ENCODE results near the gene RPL10. TPM values are rescaled to one million over a fixed set of nuclear protein-coding genes. Genes with fewer than 3 reads are reported as not detected.

RPL10 gene
- total and polyA plus RNA-seq, 9 of the 15 experiments (the other 6 are each of a cell fraction or from before 2014, with no cell fraction given) = 3,774 to 7,600 (median 5,014) TPM

DNA sequence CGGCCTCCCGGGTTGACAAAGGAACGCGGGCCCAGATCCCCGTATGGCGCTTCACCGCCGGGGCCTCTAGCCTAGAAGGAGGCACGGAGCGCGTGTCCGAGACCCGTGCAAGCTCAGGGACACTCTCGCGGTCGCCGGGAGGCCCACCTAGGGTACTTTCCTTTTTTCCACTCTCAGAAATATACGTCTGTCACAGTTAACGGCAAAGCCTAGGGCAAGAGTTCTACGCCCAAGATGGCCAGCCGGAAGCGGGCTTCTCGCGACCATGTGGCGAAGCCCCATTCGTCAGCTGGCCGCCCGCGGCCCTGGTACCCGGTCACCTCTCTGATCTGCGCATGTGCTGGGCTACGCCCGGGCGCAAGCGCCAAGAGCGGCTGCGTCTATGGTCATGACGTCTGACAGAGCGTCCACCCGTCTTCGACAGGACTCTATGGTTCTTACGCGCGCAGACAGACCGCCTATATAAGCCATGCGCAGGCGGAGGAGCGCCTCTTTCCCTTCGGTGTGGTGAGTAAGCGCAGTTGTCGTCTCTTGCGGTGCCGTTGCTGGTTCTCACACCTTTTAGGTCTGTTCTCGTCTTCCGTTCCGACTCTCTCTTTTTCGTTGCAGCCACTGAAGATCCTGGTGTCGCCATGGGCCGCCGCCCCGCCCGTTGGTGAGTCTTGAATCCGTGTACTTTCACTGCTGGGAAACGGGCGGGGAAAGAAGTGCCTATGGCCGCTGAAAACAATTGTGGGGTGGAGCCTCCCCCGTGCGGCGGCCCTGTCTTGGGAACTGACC is at the start of gene RPL10 (continued):
- TF ChIP-seq, protein P1, sequence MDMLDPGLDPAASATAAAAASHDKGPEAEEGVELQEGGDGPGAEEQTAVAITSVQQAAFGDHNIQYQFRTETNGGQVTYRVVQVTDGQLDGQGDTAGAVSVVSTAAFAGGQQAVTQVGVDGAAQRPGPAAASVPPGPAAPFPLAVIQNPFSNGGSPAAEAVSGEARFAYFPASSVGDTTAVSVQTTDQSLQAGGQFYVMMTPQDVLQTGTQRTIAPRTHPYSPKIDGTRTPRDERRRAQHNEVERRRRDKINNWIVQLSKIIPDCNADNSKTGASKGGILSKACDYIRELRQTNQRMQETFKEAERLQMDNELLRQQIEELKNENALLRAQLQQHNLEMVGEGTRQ (CRISPR knock-in tag; IDR thresholded peaks at IDR 0.05) = 0 out of 2 replicates have a peak, but pooled peaks have one; percentile 18
- TF ChIP-seq NCOA1 (IDR thresholded peaks at IDR 0.05; ENCODE audit: low read depth) (peak; percentile 27; the same call in 1 of the 2 replicates), PHF8 (IDR thresholded peaks at IDR 0.05; ENCODE audit: borderline replicate concordance, low read length) (peak; percentile 89), MCM5 (IDR thresholded peaks at IDR 0.05; ENCODE audit: low read depth) (no peak), SREBF2 (CRISPR knock-in tag; IDR thresholded peaks at IDR 0.05) (no peak), POLR2H (tag; IDR thresholded peaks at IDR 0.05; ENCODE audit: low read depth) (peak; percentile 98), ZNF431 (CRISPR knock-in tag; IDR thresholded peaks at IDR 0.05) (peak; percentile 31; the same call in 1 of the 2 replicates), ELF2 (CRISPR knock-in tag; IDR thresholded peaks at IDR 0.05) (no peak), MEF2A (IDR thresholded peaks at IDR 0.05; ENCODE audit: control insufficient read depth, low read depth, low read length) (no peak), TAF15 (IDR thresholded peaks at IDR 0.05; ENCODE audit: low read depth, low read length) (no peak), HDGF (IDR thresholded peaks at IDR 0.05) (no peak), IRF1 (CRISPR knock-in tag; IDR thresholded peaks at IDR 0.05; ENCODE audit: borderline replicate concordance) (peak; percentile 81; the same call in 1 of the 2 replicates), GATAD2A (IDR thresholded peaks at IDR 0.05) (0 out of 2 replicates have a peak, but pooled peaks have one; percentile 50), ID3 (CRISPR knock-in tag; IDR thresholded peaks at IDR 0.05) (no peak), ID3 (tag; IDR thresholded peaks at IDR 0.05) (no peak), TCF7L2 (IDR thresholded peaks at IDR 0.05; ENCODE audit: low read depth, low read length) (no peak)
- TF ChIP-seq, protein P2, sequence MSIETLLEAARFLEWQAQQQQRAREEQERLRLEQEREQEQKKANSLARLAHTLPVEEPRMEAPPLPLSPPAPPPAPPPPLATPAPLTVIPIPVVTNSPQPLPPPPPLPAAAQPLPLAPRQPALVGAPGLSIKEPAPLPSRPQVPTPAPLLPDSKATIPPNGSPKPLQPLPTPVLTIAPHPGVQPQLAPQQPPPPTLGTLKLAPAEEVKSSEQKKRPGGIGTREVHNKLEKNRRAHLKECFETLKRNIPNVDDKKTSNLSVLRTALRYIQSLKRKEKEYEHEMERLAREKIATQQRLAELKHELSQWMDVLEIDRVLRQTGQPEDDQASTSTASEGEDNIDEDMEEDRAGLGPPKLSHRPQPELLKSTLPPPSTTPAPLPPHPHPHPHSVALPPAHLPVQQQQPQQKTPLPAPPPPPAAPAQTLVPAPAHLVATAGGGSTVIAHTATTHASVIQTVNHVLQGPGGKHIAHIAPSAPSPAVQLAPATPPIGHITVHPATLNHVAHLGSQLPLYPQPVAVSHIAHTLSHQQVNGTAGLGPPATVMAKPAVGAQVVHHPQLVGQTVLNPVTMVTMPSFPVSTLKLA (conservative IDR thresholded peaks at IDR 0.05) = peak; percentile 14 to 41; a peak in 3 of 4 replicates
- TF ChIP-seq, protein P3, sequence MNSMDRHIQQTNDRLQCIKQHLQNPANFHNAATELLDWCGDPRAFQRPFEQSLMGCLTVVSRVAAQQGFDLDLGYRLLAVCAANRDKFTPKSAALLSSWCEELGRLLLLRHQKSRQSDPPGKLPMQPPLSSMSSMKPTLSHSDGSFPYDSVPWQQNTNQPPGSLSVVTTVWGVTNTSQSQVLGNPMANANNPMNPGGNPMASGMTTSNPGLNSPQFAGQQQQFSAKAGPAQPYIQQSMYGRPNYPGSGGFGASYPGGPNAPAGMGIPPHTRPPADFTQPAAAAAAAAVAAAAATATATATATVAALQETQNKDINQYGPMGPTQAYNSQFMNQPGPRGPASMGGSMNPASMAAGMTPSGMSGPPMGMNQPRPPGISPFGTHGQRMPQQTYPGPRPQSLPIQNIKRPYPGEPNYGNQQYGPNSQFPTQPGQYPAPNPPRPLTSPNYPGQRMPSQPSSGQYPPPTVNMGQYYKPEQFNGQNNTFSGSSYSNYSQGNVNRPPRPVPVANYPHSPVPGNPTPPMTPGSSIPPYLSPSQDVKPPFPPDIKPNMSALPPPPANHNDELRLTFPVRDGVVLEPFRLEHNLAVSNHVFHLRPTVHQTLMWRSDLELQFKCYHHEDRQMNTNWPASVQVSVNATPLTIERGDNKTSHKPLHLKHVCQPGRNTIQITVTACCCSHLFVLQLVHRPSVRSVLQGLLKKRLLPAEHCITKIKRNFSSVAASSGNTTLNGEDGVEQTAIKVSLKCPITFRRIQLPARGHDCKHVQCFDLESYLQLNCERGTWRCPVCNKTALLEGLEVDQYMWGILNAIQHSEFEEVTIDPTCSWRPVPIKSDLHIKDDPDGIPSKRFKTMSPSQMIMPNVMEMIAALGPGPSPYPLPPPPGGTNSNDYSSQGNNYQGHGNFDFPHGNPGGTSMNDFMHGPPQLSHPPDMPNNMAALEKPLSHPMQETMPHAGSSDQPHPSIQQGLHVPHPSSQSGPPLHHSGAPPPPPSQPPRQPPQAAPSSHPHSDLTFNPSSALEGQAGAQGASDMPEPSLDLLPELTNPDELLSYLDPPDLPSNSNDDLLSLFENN (IDR thresholded peaks at IDR 0.05; ENCODE audit: low read depth in 2 of 2, low read length in 2 of 2) = peak in 1 of 2 experiments; percentile 71; a peak in 1 of 4 replicates
- TF ChIP-seq, protein P4, sequence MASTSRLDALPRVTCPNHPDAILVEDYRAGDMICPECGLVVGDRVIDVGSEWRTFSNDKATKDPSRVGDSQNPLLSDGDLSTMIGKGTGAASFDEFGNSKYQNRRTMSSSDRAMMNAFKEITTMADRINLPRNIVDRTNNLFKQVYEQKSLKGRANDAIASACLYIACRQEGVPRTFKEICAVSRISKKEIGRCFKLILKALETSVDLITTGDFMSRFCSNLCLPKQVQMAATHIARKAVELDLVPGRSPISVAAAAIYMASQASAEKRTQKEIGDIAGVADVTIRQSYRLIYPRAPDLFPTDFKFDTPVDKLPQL (IDR thresholded peaks at IDR 0.05; ENCODE audit: extremely low read depth, insufficient read length) = peak; percentile 94

Measured in K562 (cell line).